Kidney (tissue), 14 donors: ENCODE results near the gene GREB1. TPM values are rescaled to one million over a fixed set of nuclear protein-coding genes. Genes with fewer than 3 reads are reported as not detected.

ENCODE experiments used
- DNase-seq, 5 donors: peaks; one replicate each; pipeline ENCODE4 v3.0.0-alpha.2; 2013 to 2020
- FAIRE-seq: peaks from 2 replicates; lab custom pipeline; 2012; peaks lifted over from hg19 to GRCh38; lab: Jason Lieb, UNC
- H3K27ac ChIP-seq, 2 donors: one replicate each; pipeline ENCODE4 v1.7.0; 2013; ENCODE audit warnings: low read depth in 2 of 2, low read length in 2 of 2, inconsistent platforms in 1 of 2
- H3K27me3 ChIP-seq: one replicate; pipeline ENCODE4 v1.7.1; 2013; ENCODE audit warnings: low read length, inconsistent platforms; ENCODE audit not compliant: control insufficient read depth, insufficient read depth
- H3K36me3 ChIP-seq, 3 donors: one replicate each; pipeline versions ENCODE4 v1.7.0 to v1.7.1; 2013; ENCODE audit warnings: low read length in 3 of 3, control low read depth in 1 of 3, inconsistent platforms in 1 of 3; ENCODE audit not compliant: insufficient read depth in 3 of 3, control insufficient read depth in 2 of 3
- H3K4me1 ChIP-seq, 3 donors: one replicate each; pipeline versions ENCODE4 v1.7.0 to v1.7.1; 2013; ENCODE audit warnings: low read length in 3 of 3, inconsistent platforms in 1 of 3, low read depth in 1 of 3; ENCODE audit not compliant: control insufficient read depth in 2 of 3, insufficient read depth in 2 of 3
- H3K4me3 ChIP-seq, 3 donors: one replicate each; pipeline versions ENCODE4 v1.7.0 to v1.8.1; 2013; ENCODE audit warnings: low read length in 3 of 3, control low read depth in 1 of 3, inconsistent platforms in 1 of 3
- H3K9ac ChIP-seq, 3 donors: one replicate each; pipeline versions ENCODE4 v1.7.0 to v1.7.1; 2013; ENCODE audit warnings: low read length in 3 of 3, control low read depth in 1 of 3, inconsistent platforms in 1 of 3
- H3K9me3 ChIP-seq, 3 donors: one replicate each; pipeline versions ENCODE4 v1.7.0 to v1.7.1; 2013; ENCODE audit warnings: low read length in 3 of 3, control low read depth in 1 of 3, inconsistent platforms in 1 of 3; ENCODE audit not compliant: control insufficient read depth in 2 of 3, insufficient read depth in 1 of 3
- CTCF ChIP-seq: IDR thresholded peaks from 3 replicates; pipeline ENCODE4 v1.5.1; 2012; ENCODE audit warnings: mild to moderate bottlenecking, moderate library complexity, borderline replicate concordance; ENCODE audit not compliant: insufficient read depth; ENCODE audit errors: extremely low read depth
- intact Hi-C: fragments of 100-400 bp; cut with DNase I; formaldehyde crosslinking; loops from one replicate; pipeline ENCODE4 v1.11.1; 2022
- polyA plus RNA-seq: library from polyadenylated mRNA; stranded (reverse); fragments of 350-450 nt; fragmentation: Illumina TruSeq; extraction: RNeasy Lipid Tissue Mini Kit (QIAGEN cat#74804); gene quantifications from one replicate; pipeline ENCODE4 v1.2.3, GENCODE V29; 2014; ENCODE audit warnings: low read depth, low replicate concordance; ENCODE audit not compliant: insufficient read depth
- total RNA-seq: library from RNA; stranded (reverse); fragmentation: NEBNext Ultra II Directional; extraction: Animal tissue kit (Norgen Biotek cat#: 25700); gene quantifications from one replicate; pipeline ENCODE4 v1.2.1, GENCODE V29; 2021
- donor health status: control.
- donor health status: control.
- donor health status: control.
- donor health status: control.
- donor health status: control.
- donor health status: DM: yes; HTN: yes; CAD: no.
- donor health status: Normal renal cell carcinoma (clear cell type).

Gene GREB1
- total and polyA plus RNA-seq, 2 donors from 2014 or later = 0.98 to 1.8 TPM

- TF ChIP-seq CTCF = no peak
Measured at GRCh38 chr2:11617984-11618707, 84.3 kb downstream of the GREB1 start.

GRCh38 chr2:11618708-11619062, 84.8 kb downstream of the GREB1 start:
- H3K27me3 ChIP-seq = no peaks in the 10 kb centered on the region
- TF ChIP-seq CTCF = no peak
- DNase-seq = no peak

More at GRCh38 chr2:11617984-11618707, 84.3 kb downstream of the GREB1 start:
- H3K4me3 ChIP-seq = no peak overlapping the region
- DNase-seq (peak in 1 of 5 donors; percentile 64), FAIRE-seq (no peak)
- no peak overlapping the region for H3K27ac ChIP-seq
- H3K36me3 ChIP-seq = peaks cover 0 to 2% (median 0%) of the 10 kb centered on the region in 3 donors
- no peak overlapping the region for H3K9ac ChIP-seq
- no peaks in the 10 kb centered on the region for H3K27me3 ChIP-seq
- H3K9me3 ChIP-seq = no peaks in the 10 kb centered on the region
- intact Hi-C loops = no loop called here
- no peaks in the 10 kb centered on the region for H3K4me1 ChIP-seq

GRCh38 chr2:11621410-11621809, 87.6 kb downstream of the GREB1 start:
- TF ChIP-seq CTCF = no peak
- H3K4me3 ChIP-seq = no peak overlapping the region
- no peaks in the 10 kb centered on the region for H3K9me3 ChIP-seq
- no peaks in the 10 kb centered on the region for H3K27me3 ChIP-seq
- intact Hi-C loops = no loop called here
- no peak overlapping the region for H3K9ac ChIP-seq
- FAIRE-seq (no peak), DNase-seq (no peak)
- H3K4me1 ChIP-seq = no peaks in the 10 kb centered on the region
- no peaks in the 10 kb centered on the region for H3K36me3 ChIP-seq
- no peak overlapping the region for H3K27ac ChIP-seq

More at GRCh38 chr2:11618708-11619062, 84.8 kb downstream of the GREB1 start:
- Histone ChIP-seq H3K4me3 (no peak overlapping the region), H3K27ac (no peak overlapping the region), H3K4me1 (no peaks in the 10 kb centered on the region), H3K9me3 (no peaks in the 10 kb centered on the region), H3K36me3 (peaks cover 0 to 2% (median 0%) of the 10 kb centered on the region in 3 donors), H3K9ac (no peak overlapping the region)
- FAIRE-seq = no peak
- intact Hi-C loops = no loop called here
